WTC11 (cell line): ENCODE measurements around the gene R3HDML.

Experiments used
- AFF4 ChIP-seq: sonication (generic); formaldehyde crosslinking; IDR thresholded peaks from 2 replicates; pipeline ENCODE4 v1.8.1; 2023; ENCODE audit warnings: mild to moderate bottlenecking, missing genetic modification reagents, borderline replicate concordance
- E2F1 ChIP-seq: sonication (generic); formaldehyde crosslinking; IDR thresholded peaks from 2 replicates; pipeline ENCODE4 v1.8.0; 2022; ENCODE audit warnings: mild to moderate bottlenecking, missing genetic modification reagents
- ETV6 ChIP-seq: sonication (generic); formaldehyde crosslinking; IDR thresholded peaks from 2 replicates; pipeline ENCODE4 v1.8.1; 2022; ENCODE audit warnings: mild to moderate bottlenecking, missing genetic modification reagents
- FOXJ3 ChIP-seq: sonication (generic); formaldehyde crosslinking; IDR thresholded peaks from 2 replicates; pipeline ENCODE4 v1.9.0; 2021; ENCODE audit warnings: missing genetic modification reagents, mild to moderate bottlenecking, borderline replicate concordance
- NR2C2 ChIP-seq: sonication (generic); formaldehyde crosslinking; IDR thresholded peaks from 2 replicates; pipeline ENCODE4 v1.8.0; 2022; ENCODE audit warnings: mild to moderate bottlenecking, missing genetic modification reagents
- SP1 ChIP-seq: sonication (generic); formaldehyde crosslinking; conservative IDR thresholded peaks from 2 replicates; pipeline ENCODE4 v1.8.1; 2022; ENCODE audit warnings: missing genetic modification reagents
- ZBTB21 ChIP-seq: sonication (generic); formaldehyde crosslinking; IDR thresholded peaks from 2 replicates; pipeline ENCODE4 v1.8.1; 2023; ENCODE audit warnings: mild to moderate bottlenecking, missing genetic modification reagents, borderline replicate concordance
- ZNF232 ChIP-seq: sonication (generic); formaldehyde crosslinking; IDR thresholded peaks from 2 replicates; pipeline ENCODE4 v1.8.0; 2022; ENCODE audit warnings: mild to moderate bottlenecking, missing genetic modification reagents
- TF ChIP-seq, protein P1 (sequence below): sonication (generic); formaldehyde crosslinking; IDR thresholded peaks from 2 replicates; pipeline ENCODE4 v1.8.1; 2022; ENCODE audit warnings: low read depth, missing genetic modification reagents, borderline replicate concordance
- TF ChIP-seq, protein P2 (sequence below): fragments of 200-600 bp; IDR thresholded peaks from 2 replicates; pipeline ENCODE4 v1.8.0; 2022; ENCODE audit warnings: antibody characterized with exemption
- TF ChIP-seq, protein P3 (sequence below): sonication (generic); formaldehyde crosslinking; IDR thresholded peaks from 2 replicates; pipeline ENCODE4 v1.8.1; 2022; ENCODE audit warnings: mild to moderate bottlenecking, moderate library complexity, missing genetic modification reagents

- TF ChIP-seq, protein P1, sequence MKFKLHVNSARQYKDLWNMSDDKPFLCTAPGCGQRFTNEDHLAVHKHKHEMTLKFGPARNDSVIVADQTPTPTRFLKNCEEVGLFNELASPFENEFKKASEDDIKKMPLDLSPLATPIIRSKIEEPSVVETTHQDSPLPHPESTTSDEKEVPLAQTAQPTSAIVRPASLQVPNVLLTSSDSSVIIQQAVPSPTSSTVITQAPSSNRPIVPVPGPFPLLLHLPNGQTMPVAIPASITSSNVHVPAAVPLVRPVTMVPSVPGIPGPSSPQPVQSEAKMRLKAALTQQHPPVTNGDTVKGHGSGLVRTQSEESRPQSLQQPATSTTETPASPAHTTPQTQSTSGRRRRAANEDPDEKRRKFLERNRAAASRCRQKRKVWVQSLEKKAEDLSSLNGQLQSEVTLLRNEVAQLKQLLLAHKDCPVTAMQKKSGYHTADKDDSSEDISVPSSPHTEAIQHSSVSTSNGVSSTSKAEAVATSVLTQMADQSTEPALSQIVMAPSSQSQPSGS, result no peak
- TF ChIP-seq ZNF232 (CRISPR knock-in tag) (no peak), ZBTB21 (CRISPR knock-in tag) (no peak), E2F1 (CRISPR knock-in tag) (no peak), SP1 (CRISPR knock-in tag) (no peak), FOXJ3 (CRISPR knock-in tag) (no peak), NR2C2 (CRISPR knock-in tag) (no peak), AFF4 (no peak), ETV6 (CRISPR knock-in tag) (no peak)
- TF ChIP-seq, protein P2, sequence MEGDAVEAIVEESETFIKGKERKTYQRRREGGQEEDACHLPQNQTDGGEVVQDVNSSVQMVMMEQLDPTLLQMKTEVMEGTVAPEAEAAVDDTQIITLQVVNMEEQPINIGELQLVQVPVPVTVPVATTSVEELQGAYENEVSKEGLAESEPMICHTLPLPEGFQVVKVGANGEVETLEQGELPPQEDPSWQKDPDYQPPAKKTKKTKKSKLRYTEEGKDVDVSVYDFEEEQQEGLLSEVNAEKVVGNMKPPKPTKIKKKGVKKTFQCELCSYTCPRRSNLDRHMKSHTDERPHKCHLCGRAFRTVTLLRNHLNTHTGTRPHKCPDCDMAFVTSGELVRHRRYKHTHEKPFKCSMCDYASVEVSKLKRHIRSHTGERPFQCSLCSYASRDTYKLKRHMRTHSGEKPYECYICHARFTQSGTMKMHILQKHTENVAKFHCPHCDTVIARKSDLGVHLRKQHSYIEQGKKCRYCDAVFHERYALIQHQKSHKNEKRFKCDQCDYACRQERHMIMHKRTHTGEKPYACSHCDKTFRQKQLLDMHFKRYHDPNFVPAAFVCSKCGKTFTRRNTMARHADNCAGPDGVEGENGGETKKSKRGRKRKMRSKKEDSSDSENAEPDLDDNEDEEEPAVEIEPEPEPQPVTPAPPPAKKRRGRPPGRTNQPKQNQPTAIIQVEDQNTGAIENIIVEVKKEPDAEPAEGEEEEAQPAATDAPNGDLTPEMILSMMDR, result no peak
- TF ChIP-seq, protein P3, sequence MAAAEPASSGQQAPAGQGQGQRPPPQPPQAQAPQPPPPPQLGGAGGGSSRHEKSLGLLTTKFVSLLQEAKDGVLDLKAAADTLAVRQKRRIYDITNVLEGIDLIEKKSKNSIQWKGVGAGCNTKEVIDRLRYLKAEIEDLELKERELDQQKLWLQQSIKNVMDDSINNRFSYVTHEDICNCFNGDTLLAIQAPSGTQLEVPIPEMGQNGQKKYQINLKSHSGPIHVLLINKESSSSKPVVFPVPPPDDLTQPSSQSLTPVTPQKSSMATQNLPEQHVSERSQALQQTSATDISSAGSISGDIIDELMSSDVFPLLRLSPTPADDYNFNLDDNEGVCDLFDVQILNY (CRISPR knock-in tag), result no peak
These were observed 40.8 kb upstream of the R3HDML start for GRCh38 chr20:44296011-44296410.
